Left lung (tissue), 10 donors: ENCODE results near the gene MMEL1. TPM values are rescaled to one million over a fixed set of nuclear protein-coding genes. Genes with fewer than 3 reads are reported as not detected.
A peak's percentile ranks its signal among the peaks of the same experiment; 100 is the strongest.

Source experiments
- ATAC-seq: fragments of 200-7000 bp; cut with Tn5 transposase; one replicate; pipeline ENCODE4 v1.9.1; 2020; ENCODE audit warnings: moderate library complexity
- DNase-seq, 4 donors: peaks; one replicate each; pipeline ENCODE4 v3.0.0-alpha.2; 2013 to 2020
- H3K27ac ChIP-seq, 2 donors: fragments of 200-600 bp; sonication (generic) in 1 of 2; one replicate each; pipeline versions ENCODE4 v1.5.0 to v1.8.0; 2020 to 2021
- H3K27me3 ChIP-seq, 2 donors: fragments of 200-600 bp; sonication (generic) in 1 of 2; one replicate each; pipeline versions ENCODE4 v1.5.0 to v1.8.0; 2020 to 2021
- H3K36me3 ChIP-seq, 2 donors: fragments of 200-600 bp; sonication (generic) in 1 of 2; one replicate each; pipeline versions ENCODE4 v1.5.0 to v1.8.0; 2020 to 2021
- H3K4me1 ChIP-seq, 2 donors: fragments of 200-600 bp; one replicate each; pipeline ENCODE4 v1.8.0; 2021
- H3K4me3 ChIP-seq, 2 donors: fragments of 200-600 bp; sonication (generic) in 1 of 2; one replicate each; pipeline versions ENCODE4 v1.5.0 to v1.8.0; 2020 to 2021; ENCODE audit warnings: mild to moderate bottlenecking in 1 of 2
- H3K9me3 ChIP-seq, 2 donors: fragments of 200-600 bp; sonication (generic) in 1 of 2; one replicate each; pipeline versions ENCODE4 v1.5.0 to v1.8.0; 2020 to 2021
- CTCF ChIP-seq, 2 donors: fragments of 200-600 bp; sonication (generic) in 1 of 2; IDR thresholded peaks; one replicate each; pipeline versions ENCODE4 v1.5.0 to v1.8.0; 2021; ENCODE audit warnings: antibody characterized with exemption in 2 of 2
- intact Hi-C, 2 donors: fragments of 100-400 bp; cut with DNase I; formaldehyde crosslinking; loops; one replicate each; pipeline versions ENCODE4 v1.11.2 to v1.14.2; 2022
- polyA plus RNA-seq, 6 donors: library from polyadenylated mRNA; unstranded; fragments of 120-200 nt; gene quantifications; one replicate each; pipeline ENCODE4 v1.2.1, GENCODE V29; 2013; ENCODE audit not compliant: insufficient read length in 6 of 6
- total RNA-seq, 2 donors: library from RNA; stranded (reverse); fragmentation: NEBNext Ultra II Directional; extraction: Animal tissue kit (Norgen Biotek cat#: 25700); gene quantifications; one replicate each; pipeline ENCODE4 v1.2.1, GENCODE V29; 2021
- donor health status: DM: no; HTN: yes; CAD: no.
- donor health status: DM: no; HTN: no; CAD: no.

The MMEL1 gene
- total and polyA plus RNA-seq, 8 donors = 3.4 to 9.1 (median 3.9) TPM

GRCh38 chr1:2604156-2604843 lies 28.5 kb downstream of the MMEL1 start:
- DNase-seq (no peak), ATAC-seq (no peak)
- TF ChIP-seq CTCF (IDR thresholded peaks at IDR 0.05) = no peak
- Histone ChIP-seq H3K36me3 (no peaks in the 10 kb centered on the region), H3K4me3 (no peak overlapping the region), H3K27me3 (peaks cover 0 to 13% of the 10 kb centered on the region in 2 donors), H3K4me1 (no peaks in the 10 kb centered on the region), H3K9me3 (no peaks in the 10 kb centered on the region), H3K27ac (no peak overlapping the region)
- intact Hi-C loops = no loop called here

- H3K4me1 ChIP-seq = no peaks in the 10 kb centered on the region
- ATAC-seq (no peak), DNase-seq (peak in 1 of 4 donors; percentile 57)
- no peak overlapping the region for H3K4me3 ChIP-seq
- H3K27me3 ChIP-seq = peaks cover 0 to 13% of the 10 kb centered on the region in 2 donors
- TF ChIP-seq CTCF (IDR thresholded peaks at IDR 0.05) = no peak
- H3K36me3 ChIP-seq = no peaks in the 10 kb centered on the region
- no peaks in the 10 kb centered on the region for H3K9me3 ChIP-seq
- intact Hi-C loops = no loop called here
- no peak overlapping the region for H3K27ac ChIP-seq
Measured at GRCh38 chr1:2603521-2604155, 29.2 kb downstream of the MMEL1 start.

- DNase-seq = no peak
- no peak for ATAC-seq
- Histone ChIP-seq H3K27ac (no peak overlapping the region), H3K4me1 (no peaks in the 10 kb centered on the region), H3K4me3 (no peak overlapping the region), H3K9me3 (peaks cover 0 to 3% of the 10 kb centered on the region in 2 donors), H3K36me3 (no peaks in the 10 kb centered on the region), H3K27me3 (peaks cover 0 to 13% of the 10 kb centered on the region in 2 donors)
- intact Hi-C loops = no loop called here
- no peak for TF ChIP-seq CTCF (IDR thresholded peaks at IDR 0.05)
Measured at GRCh38 chr1:2602866-2603520, 29.8 kb downstream of the MMEL1 start.

GRCh38 chr1:2602311-2602835 lies 30.4 kb downstream of the MMEL1 start:
- Histone ChIP-seq H3K36me3 (no peaks in the 10 kb centered on the region), H3K4me3 (no peak overlapping the region), H3K9me3 (peaks cover 0 to 3% of the 10 kb centered on the region in 2 donors), H3K27ac (no peak overlapping the region), H3K4me1 (no peaks in the 10 kb centered on the region), H3K27me3 (peaks cover 0 to 13% of the 10 kb centered on the region in 2 donors)
- intact Hi-C loops = no loop called here
- ATAC-seq = no peak
- TF ChIP-seq CTCF (IDR thresholded peaks at IDR 0.05) = no peak
- DNase-seq = peak in 1 of 4 donors; percentile 41
